K562 treated with DMSO at 1 percent for 4 hours (cell line): Measurements from ENCODE around the gene CPEB1. TPM values are rescaled to one million over a fixed set of nuclear protein-coding genes. Genes with fewer than 3 reads are reported as not detected.

Source experiments
- total RNA-seq: library from RNA; unstranded; fragments of 300-600 nt; gene quantifications from 2 replicates; pipeline ENCODE4 v1.2.3, GENCODE V29; 2022; ENCODE audit not compliant: insufficient read depth

CPEB1 gene
- total RNA-seq, result 12.5 and 15.0 TPM in 2 replicates

GRCh38 chr15:82647045-82647834 is at the start of gene CPEB1:
Gene CPEB1 (minus strand): TSS chr15:82647363. CDS start chr15:82628459, 18,904 bp downstream.

GRCh38 chr15:82540055-82540983 is 106.8 kb downstream of the CPEB1 start, which contains the start of gene RPS17:
Gene RPS17 (minus strand): TSS chr15:82540457. CDS start chr15:82540428, 29 bp downstream.

Other genes with a start within 250 kb of the CPEB1 start
- gene GOLGA6L9, start 217.5 kb downstream of the CPEB1 start, total RNA-seq, result 2.7 and 2.9 TPM in 2 replicates
- 8,090 and 8,545 TPM in 2 replicates for gene RPS17, start 106.9 kb downstream of the CPEB1 start, total RNA-seq
- not detected in 2 replicates for gene AP3B2, start 62.5 kb upstream of the CPEB1 start, total RNA-seq
- not detected in 2 replicates for gene FSD2, start 158.7 kb upstream of the CPEB1 start, total RNA-seq
- gene WHAMM, start 162.3 kb upstream of the CPEB1 start, total RNA-seq, result 5.4 and 7.2 TPM in 2 replicates